B cell (primary cell): ENCODE measurements around the gene COMT.

ENCODE experiments used
- EZH2 ChIP-seq: IDR thresholded peaks from 2 replicates; pipeline ENCODE4 v1.6.1; 2012; ENCODE audit warnings: borderline replicate concordance, low read depth, mild to moderate bottlenecking, moderate library complexity, low read length; ENCODE audit not compliant: insufficient read depth, poor library complexity, severe bottlenecking
- TF ChIP-seq, protein P1 (sequence below): fragments of 200-600 bp; IDR thresholded peaks from one replicate; pipeline ENCODE4 v1.8.0; 2022; ENCODE audit warnings: antibody characterized with exemption, mild to moderate bottlenecking

DNA sequence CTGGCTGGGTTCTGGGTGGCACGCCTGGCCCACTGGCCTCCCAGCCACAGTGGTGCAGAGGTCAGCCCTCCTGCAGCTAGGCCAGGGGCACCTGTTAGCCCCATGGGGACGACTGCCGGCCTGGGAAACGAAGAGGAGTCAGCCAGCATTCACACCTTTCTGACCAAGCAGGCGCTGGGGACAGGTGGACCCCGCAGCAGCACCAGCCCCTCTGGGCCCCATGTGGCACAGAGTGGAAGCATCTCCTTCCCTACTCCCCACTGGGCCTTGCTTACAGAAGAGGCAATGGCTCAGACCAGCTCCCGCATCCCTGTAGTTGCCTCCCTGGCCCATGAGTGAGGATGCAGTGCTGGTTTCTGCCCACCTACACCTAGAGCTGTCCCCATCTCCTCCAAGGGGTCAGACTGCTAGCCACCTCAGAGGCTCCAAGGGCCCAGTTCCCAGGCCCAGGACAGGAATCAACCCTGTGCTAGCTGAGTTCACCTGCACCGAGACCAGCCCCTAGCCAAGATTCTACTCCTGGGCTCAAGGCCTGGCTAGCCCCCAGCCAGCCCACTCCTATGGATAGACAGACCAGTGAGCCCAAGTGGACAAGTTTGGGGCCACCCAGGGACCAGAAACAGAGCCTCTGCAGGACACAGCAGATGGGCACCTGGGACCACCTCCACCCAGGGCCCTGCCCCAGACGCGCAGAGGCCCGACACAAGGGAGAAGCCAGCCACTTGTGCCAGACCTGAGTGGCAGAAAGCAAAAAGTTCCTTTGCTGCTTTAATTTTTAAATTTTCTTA is 27.8 kb downstream of the COMT start:
- TF ChIP-seq, protein P1, sequence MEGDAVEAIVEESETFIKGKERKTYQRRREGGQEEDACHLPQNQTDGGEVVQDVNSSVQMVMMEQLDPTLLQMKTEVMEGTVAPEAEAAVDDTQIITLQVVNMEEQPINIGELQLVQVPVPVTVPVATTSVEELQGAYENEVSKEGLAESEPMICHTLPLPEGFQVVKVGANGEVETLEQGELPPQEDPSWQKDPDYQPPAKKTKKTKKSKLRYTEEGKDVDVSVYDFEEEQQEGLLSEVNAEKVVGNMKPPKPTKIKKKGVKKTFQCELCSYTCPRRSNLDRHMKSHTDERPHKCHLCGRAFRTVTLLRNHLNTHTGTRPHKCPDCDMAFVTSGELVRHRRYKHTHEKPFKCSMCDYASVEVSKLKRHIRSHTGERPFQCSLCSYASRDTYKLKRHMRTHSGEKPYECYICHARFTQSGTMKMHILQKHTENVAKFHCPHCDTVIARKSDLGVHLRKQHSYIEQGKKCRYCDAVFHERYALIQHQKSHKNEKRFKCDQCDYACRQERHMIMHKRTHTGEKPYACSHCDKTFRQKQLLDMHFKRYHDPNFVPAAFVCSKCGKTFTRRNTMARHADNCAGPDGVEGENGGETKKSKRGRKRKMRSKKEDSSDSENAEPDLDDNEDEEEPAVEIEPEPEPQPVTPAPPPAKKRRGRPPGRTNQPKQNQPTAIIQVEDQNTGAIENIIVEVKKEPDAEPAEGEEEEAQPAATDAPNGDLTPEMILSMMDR = no peak
- TF ChIP-seq EZH2 = no peak
